Measurements from ENCODE around the gene LHFPL4.

The LHFPL4 gene

DNA sequence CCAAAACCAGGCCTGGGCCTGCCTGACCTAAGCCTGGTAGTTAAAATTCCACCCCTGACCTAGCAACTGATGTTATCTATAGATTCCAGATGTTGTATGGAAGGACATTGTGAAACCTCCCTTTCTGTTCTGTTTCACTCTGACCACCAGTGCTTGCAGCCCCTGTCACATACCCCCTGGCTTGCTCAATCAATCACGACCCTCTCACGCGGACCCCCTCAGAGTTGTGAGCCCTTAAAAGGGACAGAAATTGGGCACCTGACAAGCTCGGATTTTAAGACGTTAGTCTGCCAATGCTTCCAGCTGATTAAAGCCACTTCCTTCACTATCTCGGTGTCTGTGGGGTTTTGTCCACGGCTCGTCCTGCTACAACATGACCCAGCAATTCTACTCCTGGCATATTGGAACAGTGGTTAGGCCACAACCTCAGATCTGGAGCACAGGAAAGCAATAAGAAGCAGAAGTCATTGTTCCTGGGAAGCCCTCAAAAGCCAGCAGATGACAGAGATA lies 36.7 kb upstream of the LHFPL4 start:
- DNase-seq (ENCODE audit: low read depth, low spot score), result no peak
- in situ Hi-C loops (cut with HindIII; ENCODE audit: low sequenced_read_pairs), result no loop called here
- TF ChIP-seq, protein P1, sequence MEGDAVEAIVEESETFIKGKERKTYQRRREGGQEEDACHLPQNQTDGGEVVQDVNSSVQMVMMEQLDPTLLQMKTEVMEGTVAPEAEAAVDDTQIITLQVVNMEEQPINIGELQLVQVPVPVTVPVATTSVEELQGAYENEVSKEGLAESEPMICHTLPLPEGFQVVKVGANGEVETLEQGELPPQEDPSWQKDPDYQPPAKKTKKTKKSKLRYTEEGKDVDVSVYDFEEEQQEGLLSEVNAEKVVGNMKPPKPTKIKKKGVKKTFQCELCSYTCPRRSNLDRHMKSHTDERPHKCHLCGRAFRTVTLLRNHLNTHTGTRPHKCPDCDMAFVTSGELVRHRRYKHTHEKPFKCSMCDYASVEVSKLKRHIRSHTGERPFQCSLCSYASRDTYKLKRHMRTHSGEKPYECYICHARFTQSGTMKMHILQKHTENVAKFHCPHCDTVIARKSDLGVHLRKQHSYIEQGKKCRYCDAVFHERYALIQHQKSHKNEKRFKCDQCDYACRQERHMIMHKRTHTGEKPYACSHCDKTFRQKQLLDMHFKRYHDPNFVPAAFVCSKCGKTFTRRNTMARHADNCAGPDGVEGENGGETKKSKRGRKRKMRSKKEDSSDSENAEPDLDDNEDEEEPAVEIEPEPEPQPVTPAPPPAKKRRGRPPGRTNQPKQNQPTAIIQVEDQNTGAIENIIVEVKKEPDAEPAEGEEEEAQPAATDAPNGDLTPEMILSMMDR (IDR thresholded peaks at IDR 0.05; ENCODE audit: low read depth, low read length), result no peak

DNA sequence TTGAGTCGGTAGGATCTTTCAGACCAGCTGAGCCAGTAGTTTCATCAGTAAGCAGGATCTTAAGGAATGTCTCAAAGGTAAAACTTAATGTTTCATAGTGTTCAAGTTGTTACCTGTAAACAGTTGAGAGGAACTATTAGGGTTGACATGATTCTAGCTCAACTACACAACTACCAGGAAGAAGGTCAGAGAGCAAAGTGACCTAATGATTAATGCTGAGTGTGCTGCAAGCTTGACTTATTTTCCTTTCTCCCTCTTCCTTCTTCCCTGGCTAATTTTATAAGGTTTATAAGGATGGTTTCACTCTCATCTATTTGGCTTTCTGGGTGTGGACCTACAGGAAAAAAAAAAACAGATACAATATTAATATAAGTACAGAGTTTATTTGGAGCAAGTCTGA lies 30.2 kb upstream of the LHFPL4 start:
- in situ Hi-C loops (cut with HindIII; ENCODE audit: low sequenced_read_pairs), result no loop called here
- TF ChIP-seq, protein P1 (IDR thresholded peaks at IDR 0.05; ENCODE audit: low read depth, low read length), result no peak
- no peak for DNase-seq (ENCODE audit: low read depth, low spot score)
- H3K4me3 ChIP-seq (ENCODE audit: low read depth, low read length), result no peak overlapping the region

More for the DNA sequence above, 36.7 kb upstream of the LHFPL4 start:
- H3K4me3 ChIP-seq (ENCODE audit: low read depth, low read length), result no peak overlapping the region

GRCh38 chr3:9583371-9583770 lies 29.7 kb upstream of the LHFPL4 start:
- in situ Hi-C loops (cut with HindIII; ENCODE audit: low sequenced_read_pairs), result no loop called here
- H3K4me3 ChIP-seq (ENCODE audit: low read depth, low read length), result no peak overlapping the region
- no peak for DNase-seq (ENCODE audit: low read depth, low spot score)
- TF ChIP-seq, protein P1 (IDR thresholded peaks at IDR 0.05; ENCODE audit: low read depth, low read length), result no peak

- TF ChIP-seq, protein P1 (IDR thresholded peaks at IDR 0.05; ENCODE audit: low read depth, low read length), result no peak
- H3K4me3 ChIP-seq (ENCODE audit: low read depth, low read length), result no peak overlapping the region
- DNase-seq (ENCODE audit: low read depth, low spot score), result no peak
- in situ Hi-C loops (cut with HindIII; ENCODE audit: low sequenced_read_pairs), result no loop called here
These were observed 28.7 kb upstream of the LHFPL4 start for GRCh38 chr3:9582332-9582731.

DNA sequence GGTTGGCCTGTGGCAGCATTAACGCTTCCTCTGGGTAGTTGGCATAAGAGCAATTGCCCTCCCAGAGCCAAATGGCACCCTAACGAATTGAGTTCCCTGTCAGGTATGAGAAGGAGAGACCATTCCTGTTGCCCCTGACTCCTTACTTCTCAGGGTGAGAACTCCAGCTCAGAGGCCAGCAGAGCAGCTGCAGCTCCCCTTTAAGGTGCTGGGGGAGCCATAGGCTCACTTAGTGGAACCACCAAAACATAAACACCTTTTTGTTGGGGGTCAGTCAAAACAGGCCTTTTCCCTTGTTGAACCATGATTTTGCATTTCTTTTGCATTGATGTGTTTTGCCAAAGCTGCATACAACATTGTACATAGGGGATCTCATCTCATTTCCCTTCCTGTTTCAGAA lies 28.1 kb upstream of the LHFPL4 start:
- no peak for DNase-seq (ENCODE audit: low read depth, low spot score)
- H3K4me3 ChIP-seq (ENCODE audit: low read depth, low read length), result no peak overlapping the region
- in situ Hi-C loops (cut with HindIII; ENCODE audit: low sequenced_read_pairs), result no loop called here
- TF ChIP-seq, protein P1 (IDR thresholded peaks at IDR 0.05; ENCODE audit: low read depth, low read length), result no peak

DNA sequence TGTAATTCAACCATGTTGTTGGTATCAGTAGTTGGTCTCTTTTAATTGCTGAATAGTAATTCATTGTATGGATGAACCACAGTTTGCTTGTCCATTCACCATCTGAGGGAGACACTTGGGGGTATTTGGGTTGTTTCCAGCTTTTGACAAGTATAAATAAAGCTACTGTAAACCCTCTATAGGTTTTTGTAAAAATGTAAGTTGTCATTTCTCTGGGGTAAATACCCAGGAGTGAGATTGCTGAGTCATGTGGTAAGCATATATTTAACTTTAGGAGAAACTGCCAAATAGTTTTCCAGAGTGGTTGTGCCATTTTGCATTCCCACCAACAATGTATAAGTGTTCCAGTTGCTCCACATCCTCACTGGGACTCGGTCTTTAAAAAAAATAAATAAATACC lies 15.4 kb upstream of the LHFPL4 start:
- DNase-seq (ENCODE audit: low read depth, low spot score), result no peak
- in situ Hi-C loops (cut with HindIII; ENCODE audit: low sequenced_read_pairs), result no loop called here
- TF ChIP-seq, protein P1 (IDR thresholded peaks at IDR 0.05; ENCODE audit: low read depth, low read length), result no peak
- no peak overlapping the region for H3K4me3 ChIP-seq (ENCODE audit: low read depth, low read length)

GRCh38 chr3:9565316-9565715 lies 11.7 kb upstream of the LHFPL4 start:
- in situ Hi-C loops (cut with HindIII; ENCODE audit: low sequenced_read_pairs), result no loop called here
- TF ChIP-seq, protein P1 (IDR thresholded peaks at IDR 0.05; ENCODE audit: low read depth, low read length), result no peak
- H3K4me3 ChIP-seq (ENCODE audit: low read depth, low read length), result no peak overlapping the region
- no peak for DNase-seq (ENCODE audit: low read depth, low spot score)

Measured in astrocyte of the spinal cord (primary cell).